Measurements from ENCODE around the gene EEF1AKMT3.

EEF1AKMT3 gene

GRCh38 chr12:57741844-57742738, 30.3 kb upstream of the EEF1AKMT3 start:
- WGBS, 2 experiments (ENCODE audit: insufficient coverage in 2 of 2), result 66 to 72% methylated on average over 13 of the region's 14 CpGs

GRCh38 chr12:57743769-57744168, 28.6 kb upstream of the EEF1AKMT3 start:
- H3K27ac ChIP-seq (ENCODE audit: low read depth, low read length, severe bottlenecking), result no peak overlapping the region
- no peaks in the 10 kb centered on the region for H3K4me1 ChIP-seq (ENCODE audit: control insufficient read depth, insufficient read depth, low read length, poor library complexity, severe bottlenecking)
- no peak overlapping the region for H3K4me3 ChIP-seq (ENCODE audit: extremely low read depth, insufficient read depth, low read length, poor library complexity, severe bottlenecking)
- peaks cover 33% of the 10 kb centered on the region for H3K36me3 ChIP-seq (ENCODE audit: control insufficient read depth, insufficient read depth, low read length)
- H3K9me3 ChIP-seq (ENCODE audit: control insufficient read depth, low read length), result no peaks in the 10 kb centered on the region
- WGBS, 2 experiments (ENCODE audit: insufficient coverage in 2 of 2), result no CpG with 5 or more reads among the region's 2 CpGs

More at GRCh38 chr12:57741844-57742738, 30.3 kb upstream of the EEF1AKMT3 start:
- H3K36me3 ChIP-seq (ENCODE audit: control insufficient read depth, insufficient read depth, low read length), result peaks cover 16% of the 10 kb centered on the region
- no peaks in the 10 kb centered on the region for H3K4me1 ChIP-seq (ENCODE audit: control insufficient read depth, insufficient read depth, low read length, poor library complexity, severe bottlenecking)
- H3K4me3 ChIP-seq (ENCODE audit: extremely low read depth, insufficient read depth, low read length, poor library complexity, severe bottlenecking), result no peak overlapping the region
- no peaks in the 10 kb centered on the region for H3K9me3 ChIP-seq (ENCODE audit: control insufficient read depth, low read length)
- H3K27ac ChIP-seq (ENCODE audit: low read depth, low read length, severe bottlenecking), result no peak overlapping the region

GRCh38 chr12:57744194-57744776, 28.1 kb upstream of the EEF1AKMT3 start:
- Histone ChIP-seq H3K36me3 (ENCODE audit: control insufficient read depth, insufficient read depth, low read length) (peaks cover 38% of the 10 kb centered on the region), H3K4me3 (ENCODE audit: extremely low read depth, insufficient read depth, low read length, poor library complexity, severe bottlenecking) (peak overlapping the region; percentile 55), H3K27ac (ENCODE audit: low read depth, low read length, severe bottlenecking) (peak overlapping the region; percentile 89), H3K9me3 (ENCODE audit: control insufficient read depth, low read length) (no peaks in the 10 kb centered on the region), H3K4me1 (ENCODE audit: control insufficient read depth, insufficient read depth, low read length, poor library complexity, severe bottlenecking) (no peaks in the 10 kb centered on the region)
- WGBS, 2 experiments (ENCODE audit: insufficient coverage in 2 of 2), result 60 to 81% methylated on average over 8 of the region's 21 CpGs

- 7 to 9% methylated on average over 20 to 23 of the region's 29 CpGs for WGBS, 2 experiments (ENCODE audit: insufficient coverage in 2 of 2)
- H3K36me3 ChIP-seq (ENCODE audit: control insufficient read depth, insufficient read depth, low read length), result peaks cover 44% of the 10 kb centered on the region
- H3K4me1 ChIP-seq (ENCODE audit: control insufficient read depth, insufficient read depth, low read length, poor library complexity, severe bottlenecking), result no peaks in the 10 kb centered on the region
- no peaks in the 10 kb centered on the region for H3K9me3 ChIP-seq (ENCODE audit: control insufficient read depth, low read length)
- H3K27ac ChIP-seq (ENCODE audit: low read depth, low read length, severe bottlenecking), result peak within 1 kb of the TSS; percentile 89
- peak within 1 kb of the TSS; percentile 55 for H3K4me3 ChIP-seq (ENCODE audit: extremely low read depth, insufficient read depth, low read length, poor library complexity, severe bottlenecking)
Observed at GRCh38 chr12:57744777-57745484, 27.5 kb upstream of the EEF1AKMT3 start, which contains the start of gene TSPAN31. Gene TSPAN31, plus strand, starts transcription at chr12:57745039. Its CDS starts 116 bp downstream, at chr12:57745155.

- Histone ChIP-seq H3K9me3 (ENCODE audit: control insufficient read depth, low read length) (no peaks in the 10 kb centered on the region), H3K4me1 (ENCODE audit: control insufficient read depth, insufficient read depth, low read length, poor library complexity, severe bottlenecking) (no peaks in the 10 kb centered on the region), H3K4me3 (ENCODE audit: extremely low read depth, insufficient read depth, low read length, poor library complexity, severe bottlenecking) (peak overlapping the region; percentile 55), H3K36me3 (ENCODE audit: control insufficient read depth, insufficient read depth, low read length) (peaks cover 50% of the 10 kb centered on the region), H3K27ac (ENCODE audit: low read depth, low read length, severe bottlenecking) (peak overlapping the region; percentile 89)
- WGBS, 2 experiments (ENCODE audit: insufficient coverage in 2 of 2), result 61 to 81% methylated on average over 7 of the region's 8 CpGs
Observed at GRCh38 chr12:57745485-57745881, 26.9 kb upstream of the EEF1AKMT3 start.

GRCh38 chr12:57746025-57746424, 26.4 kb upstream of the EEF1AKMT3 start:
- Histone ChIP-seq H3K36me3 (ENCODE audit: control insufficient read depth, insufficient read depth, low read length) (peaks cover 55% of the 10 kb centered on the region), H3K4me3 (ENCODE audit: extremely low read depth, insufficient read depth, low read length, poor library complexity, severe bottlenecking) (peak overlapping the region; percentile 55), H3K9me3 (ENCODE audit: control insufficient read depth, low read length) (no peaks in the 10 kb centered on the region), H3K4me1 (ENCODE audit: control insufficient read depth, insufficient read depth, low read length, poor library complexity, severe bottlenecking) (no peaks in the 10 kb centered on the region), H3K27ac (ENCODE audit: low read depth, low read length, severe bottlenecking) (no peak overlapping the region)
- 97 to 100% methylated on average over 3 of the region's 3 CpGs for WGBS, 2 experiments (ENCODE audit: insufficient coverage in 2 of 2)

- H3K36me3 ChIP-seq (ENCODE audit: control insufficient read depth, insufficient read depth, low read length), result peaks cover 58% of the 10 kb centered on the region
- H3K4me1 ChIP-seq (ENCODE audit: control insufficient read depth, insufficient read depth, low read length, poor library complexity, severe bottlenecking), result peaks cover under 1% of the 10 kb centered on the region
- WGBS, 2 experiments (ENCODE audit: insufficient coverage in 2 of 2), result 100% methylated on average over 1 to 5 of the region's 5 CpGs
- H3K4me3 ChIP-seq (ENCODE audit: extremely low read depth, insufficient read depth, low read length, poor library complexity, severe bottlenecking), result no peak overlapping the region
- H3K9me3 ChIP-seq (ENCODE audit: control insufficient read depth, low read length), result no peaks in the 10 kb centered on the region
- no peak overlapping the region for H3K27ac ChIP-seq (ENCODE audit: low read depth, low read length, severe bottlenecking)
Observed at GRCh38 chr12:57749061-57749460, 23.4 kb upstream of the EEF1AKMT3 start.

GRCh38 chr12:57750561-57751431, 21.6 kb upstream of the EEF1AKMT3 start:
- 87 to 88% methylated on average over 8 to 14 of the region's 15 CpGs for WGBS, 2 experiments (ENCODE audit: insufficient coverage in 2 of 2)
- Histone ChIP-seq H3K36me3 (ENCODE audit: control insufficient read depth, insufficient read depth, low read length) (peaks cover 52% of the 10 kb centered on the region), H3K4me1 (ENCODE audit: control insufficient read depth, insufficient read depth, low read length, poor library complexity, severe bottlenecking) (peaks cover 8% of the 10 kb centered on the region), H3K27ac (ENCODE audit: low read depth, low read length, severe bottlenecking) (no peak overlapping the region), H3K4me3 (ENCODE audit: extremely low read depth, insufficient read depth, low read length, poor library complexity, severe bottlenecking) (peak overlapping the region; percentile 85), H3K9me3 (ENCODE audit: control insufficient read depth, low read length) (no peaks in the 10 kb centered on the region)

GRCh38 chr12:57751432-57751787, 21.0 kb upstream of the EEF1AKMT3 start:
- 3 to 24% methylated on average over 4 to 6 of the region's 8 CpGs for WGBS, 2 experiments (ENCODE audit: insufficient coverage in 2 of 2)
- Histone ChIP-seq H3K9me3 (ENCODE audit: control insufficient read depth, low read length) (no peaks in the 10 kb centered on the region), H3K27ac (ENCODE audit: low read depth, low read length, severe bottlenecking) (peak overlapping the region; percentile 92)

More at GRCh38 chr12:57751432-57751787, 21.0 kb upstream of the EEF1AKMT3 start:
- Histone ChIP-seq H3K4me3 (ENCODE audit: extremely low read depth, insufficient read depth, low read length, poor library complexity, severe bottlenecking) (peak overlapping the region; percentile 85), H3K36me3 (ENCODE audit: control insufficient read depth, insufficient read depth, low read length) (peaks cover 48% of the 10 kb centered on the region), H3K4me1 (ENCODE audit: control insufficient read depth, insufficient read depth, low read length, poor library complexity, severe bottlenecking) (peaks cover 8% of the 10 kb centered on the region)

All from mesodermal cell (in vitro differentiated cells).